HUES6 (cell line): ENCODE data around the gene GOLGA6L22.
"Not testable (repeated sequence)": the region's sequence is repeated elsewhere in the genome, so short reads cannot be mapped to it uniquely, and the experiment has no call there.

Source experiments
- H3K27ac ChIP-seq: 2 replicates; pipeline ENCODE4 v1.7.0; 2013; ENCODE audit warnings: low read depth, mild to moderate bottlenecking, low read length, inconsistent platforms
- H3K27me3 ChIP-seq: 2 replicates; pipeline ENCODE4 v1.6.1; 2013; ENCODE audit warnings: low read length; ENCODE audit not compliant: control insufficient read depth, insufficient read depth
- H3K36me3 ChIP-seq: 2 replicates; pipeline ENCODE4 v1.6.1; 2013; ENCODE audit warnings: low read length; ENCODE audit not compliant: control insufficient read depth, insufficient read depth
- H3K4me1 ChIP-seq: 2 replicates; pipeline ENCODE4 v1.6.1; 2013; ENCODE audit warnings: low read length; ENCODE audit not compliant: control insufficient read depth, insufficient read depth
- H3K4me3 ChIP-seq: 2 replicates; pipeline ENCODE4 v1.5.1; 2013; ENCODE audit warnings: low read depth, low read length
- H3K9ac ChIP-seq: one replicate; pipeline ENCODE4 v1.6.1; 2013; ENCODE audit warnings: mild to moderate bottlenecking, low read length
- H3K9me3 ChIP-seq: 2 replicates; pipeline ENCODE4 v1.6.1; 2013; ENCODE audit warnings: low read depth, low read length; ENCODE audit not compliant: control insufficient read depth, insufficient read depth

Gene GOLGA6L22, protein sequence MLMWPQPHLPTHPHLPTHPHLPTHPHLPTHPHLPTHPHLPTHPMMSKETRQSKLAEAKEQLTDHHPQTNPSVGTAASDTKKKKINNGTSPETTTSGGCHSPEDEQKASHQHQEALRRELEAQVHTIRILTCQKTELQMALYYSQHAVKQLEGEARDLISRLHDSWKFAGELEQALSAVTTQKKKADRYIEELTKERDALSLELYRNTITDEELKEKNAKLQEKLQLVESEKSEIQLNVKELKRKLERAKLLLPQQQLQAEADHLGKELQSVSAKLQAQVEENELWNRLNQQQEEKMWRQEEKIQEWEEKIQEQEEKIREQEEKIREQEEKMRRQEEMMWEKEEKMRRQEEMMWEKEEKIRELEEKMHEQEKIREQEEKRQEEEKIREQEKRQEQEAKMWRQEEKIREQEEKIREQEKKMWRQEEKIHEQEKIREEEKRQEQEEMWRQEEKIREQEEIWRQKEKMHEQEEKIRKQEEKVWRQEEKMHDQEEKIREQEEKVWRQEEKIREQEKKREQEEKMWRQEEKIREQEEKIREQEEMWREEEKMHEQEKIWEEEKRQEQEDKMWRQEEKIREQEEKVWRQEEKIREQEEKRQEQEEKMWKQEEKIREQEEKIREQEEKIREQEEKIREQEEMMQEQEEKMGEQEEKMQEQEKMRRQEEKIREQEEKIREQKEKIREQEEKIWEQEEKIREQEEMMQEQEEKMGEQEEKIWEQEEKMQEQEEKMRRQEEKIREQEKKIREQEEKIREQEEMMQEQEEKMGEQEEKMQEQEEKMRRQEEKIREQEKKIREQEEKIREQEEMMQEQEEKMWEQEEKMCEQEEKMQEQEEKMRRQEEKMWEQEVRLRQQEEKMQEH

GRCh38 chr15:22458603-22459002 is at the start of gene GOLGA6L22:
TSS of gene GOLGA6L22 (plus strand) at chr15:22458903. CDS start at chr15:22458994, 91 bp downstream.
- not testable (repeated sequence) for H3K4me3 ChIP-seq, H3K9me3 ChIP-seq, H3K27ac ChIP-seq, H3K4me1 ChIP-seq, H3K36me3 ChIP-seq, H3K9ac ChIP-seq, H3K27me3 ChIP-seq

- not testable (repeated sequence) for H3K4me1 ChIP-seq, H3K9me3 ChIP-seq, H3K36me3 ChIP-seq, H3K9ac ChIP-seq, H3K27ac ChIP-seq, H3K27me3 ChIP-seq, H3K4me3 ChIP-seq
Observed at GRCh38 chr15:22417288-22417687, 41.4 kb upstream of the GOLGA6L22 start.

DNA sequence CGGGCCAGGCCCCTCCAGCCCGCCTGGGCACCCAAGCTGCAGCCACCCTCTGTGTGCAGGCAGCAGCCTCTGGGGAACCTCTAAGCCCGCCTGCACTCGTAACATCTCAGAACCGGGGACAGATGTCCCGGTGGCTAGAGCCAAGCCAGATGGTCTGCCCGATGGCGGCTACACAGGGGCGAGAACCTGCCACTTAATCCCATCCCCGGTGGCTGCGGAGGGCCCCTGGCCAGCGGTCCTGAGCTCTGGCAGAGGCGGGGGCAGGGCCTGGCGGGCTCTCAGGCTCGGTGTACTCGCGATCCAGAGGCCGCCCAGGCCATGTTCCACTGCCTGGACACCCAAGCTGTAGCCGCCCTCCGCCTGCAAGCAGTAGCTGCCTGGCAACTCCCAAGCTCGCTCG is 40.9 kb upstream of the GOLGA6L22 start:
- not testable (repeated sequence) for H3K9me3 ChIP-seq, H3K9ac ChIP-seq, H3K36me3 ChIP-seq, H3K4me1 ChIP-seq, H3K27me3 ChIP-seq, H3K27ac ChIP-seq, H3K4me3 ChIP-seq

DNA sequence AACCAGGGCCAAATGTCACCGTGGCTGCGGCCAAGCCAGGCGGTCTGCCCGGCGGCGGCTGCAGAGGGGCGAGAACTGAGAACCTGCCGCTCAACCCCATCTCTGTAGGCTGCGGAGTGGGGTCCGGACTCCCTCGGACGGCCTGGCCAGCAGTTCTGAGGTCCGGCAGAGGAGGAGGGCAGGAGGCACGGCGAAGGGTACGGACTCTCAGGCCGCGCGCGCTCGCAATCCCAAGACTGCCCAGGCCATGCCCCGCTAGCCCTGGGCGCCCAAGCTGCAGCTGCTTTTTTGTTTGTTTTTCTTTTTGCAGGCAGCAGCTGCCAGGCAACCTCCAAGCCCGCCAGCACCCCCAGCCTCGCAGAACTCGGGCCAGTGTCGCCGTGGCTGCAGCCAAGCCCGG is 40.5 kb upstream of the GOLGA6L22 start:
- H3K36me3 ChIP-seq, H3K9ac ChIP-seq, H3K4me3 ChIP-seq, H3K27ac ChIP-seq, H3K4me1 ChIP-seq, H3K9me3 ChIP-seq, H3K27me3 ChIP-seq: not testable (repeated sequence)

- not testable (repeated sequence) for H3K4me3 ChIP-seq, H3K27me3 ChIP-seq, H3K36me3 ChIP-seq, H3K27ac ChIP-seq, H3K9ac ChIP-seq, H3K4me1 ChIP-seq, H3K9me3 ChIP-seq
Observed at GRCh38 chr15:22418666-22419065, 40.0 kb upstream of the GOLGA6L22 start.

GRCh38 chr15:22420340-22420739 is 38.4 kb upstream of the GOLGA6L22 start:
- H3K4me3 ChIP-seq, H3K27ac ChIP-seq, H3K9ac ChIP-seq, H3K27me3 ChIP-seq, H3K36me3 ChIP-seq, H3K4me1 ChIP-seq, H3K9me3 ChIP-seq: not testable (repeated sequence)

GRCh38 chr15:22429426-22429825 is 29.3 kb upstream of the GOLGA6L22 start:
- H3K4me1 ChIP-seq, H3K4me3 ChIP-seq, H3K27ac ChIP-seq, H3K36me3 ChIP-seq, H3K27me3 ChIP-seq, H3K9ac ChIP-seq, H3K9me3 ChIP-seq: not testable (repeated sequence)

DNA sequence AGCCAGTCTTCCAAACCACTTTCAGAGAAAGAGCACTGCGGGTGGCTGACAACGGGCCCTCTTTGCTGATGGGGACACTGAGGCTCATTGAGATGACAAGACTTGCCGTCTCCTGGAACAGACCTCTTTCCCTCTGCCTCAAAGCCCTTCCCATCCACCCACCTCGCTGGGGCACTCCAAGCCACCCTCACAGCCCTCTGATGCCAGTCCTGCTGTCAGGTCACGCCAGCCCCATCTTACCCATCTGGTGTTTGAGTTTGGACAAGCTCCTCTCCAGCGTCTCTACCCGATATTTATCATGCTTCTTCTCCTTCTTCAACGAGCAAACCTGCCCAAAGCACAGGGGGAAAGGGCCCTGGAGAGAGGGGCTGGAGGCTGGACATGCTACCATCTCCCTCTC is 27.0 kb upstream of the GOLGA6L22 start:
- H3K9ac ChIP-seq, H3K36me3 ChIP-seq, H3K9me3 ChIP-seq, H3K4me3 ChIP-seq, H3K27ac ChIP-seq, H3K27me3 ChIP-seq, H3K4me1 ChIP-seq: not testable (repeated sequence)

DNA sequence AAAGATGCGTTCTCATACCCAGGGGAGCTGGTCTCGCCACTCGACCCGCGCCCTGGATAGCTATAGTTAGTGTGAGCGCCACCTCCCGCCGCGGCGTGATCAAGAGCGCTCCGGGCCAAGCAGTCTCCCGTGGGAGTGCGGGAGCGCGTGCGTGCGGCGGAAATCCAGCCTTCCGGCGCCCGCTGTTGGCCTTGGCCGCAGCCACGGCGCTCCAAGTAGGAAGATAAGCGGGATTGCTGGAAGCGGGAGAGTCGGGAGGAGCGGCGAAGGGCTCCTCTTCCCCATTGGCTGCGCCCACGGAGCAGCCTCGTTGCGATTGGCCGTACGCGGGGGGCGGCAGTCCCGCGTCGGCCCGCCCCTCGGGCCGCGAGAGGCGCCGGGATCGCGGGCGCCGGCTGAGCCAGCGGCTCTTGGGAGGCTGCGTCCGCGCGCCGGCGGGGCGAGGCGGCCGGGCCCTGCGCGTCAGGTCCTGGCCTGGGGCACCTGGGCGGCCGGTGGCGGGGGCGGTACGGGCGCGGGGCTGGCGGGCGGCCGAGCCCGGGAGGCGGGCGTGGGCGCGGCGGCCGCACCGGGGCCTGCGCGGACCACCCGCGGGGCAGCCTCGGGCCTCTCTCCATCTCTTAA is 35.9 kb downstream of the GOLGA6L22 start:
- H3K27ac ChIP-seq, H3K4me1 ChIP-seq, H3K9me3 ChIP-seq, H3K9ac ChIP-seq, H3K27me3 ChIP-seq, H3K36me3 ChIP-seq: not testable (repeated sequence)
- H3K4me3 ChIP-seq: peak overlapping the region; percentile 56

DNA sequence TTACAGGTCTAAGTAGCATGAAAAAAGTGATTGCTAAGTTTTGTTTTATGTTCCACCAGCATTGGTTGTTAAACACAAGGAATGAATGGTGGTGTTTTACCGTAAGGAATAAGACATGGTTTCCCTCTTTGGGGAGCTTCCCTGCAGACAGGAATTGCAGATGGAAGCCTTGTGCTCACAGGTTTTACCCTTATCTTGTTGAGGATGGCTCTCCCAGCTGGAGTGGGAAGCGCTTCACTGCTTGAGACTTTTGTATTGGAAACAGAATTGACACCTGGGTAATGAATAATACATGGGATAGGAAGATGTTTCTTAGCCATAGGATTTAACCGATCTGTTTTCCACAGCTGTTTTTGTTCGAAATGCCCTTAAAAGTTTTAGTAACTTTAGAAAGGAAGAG is 38.5 kb downstream of the GOLGA6L22 start:
- H3K27ac ChIP-seq, H3K9ac ChIP-seq, H3K4me1 ChIP-seq, H3K27me3 ChIP-seq, H3K36me3 ChIP-seq, H3K9me3 ChIP-seq, H3K4me3 ChIP-seq: not testable (repeated sequence)

DNA sequence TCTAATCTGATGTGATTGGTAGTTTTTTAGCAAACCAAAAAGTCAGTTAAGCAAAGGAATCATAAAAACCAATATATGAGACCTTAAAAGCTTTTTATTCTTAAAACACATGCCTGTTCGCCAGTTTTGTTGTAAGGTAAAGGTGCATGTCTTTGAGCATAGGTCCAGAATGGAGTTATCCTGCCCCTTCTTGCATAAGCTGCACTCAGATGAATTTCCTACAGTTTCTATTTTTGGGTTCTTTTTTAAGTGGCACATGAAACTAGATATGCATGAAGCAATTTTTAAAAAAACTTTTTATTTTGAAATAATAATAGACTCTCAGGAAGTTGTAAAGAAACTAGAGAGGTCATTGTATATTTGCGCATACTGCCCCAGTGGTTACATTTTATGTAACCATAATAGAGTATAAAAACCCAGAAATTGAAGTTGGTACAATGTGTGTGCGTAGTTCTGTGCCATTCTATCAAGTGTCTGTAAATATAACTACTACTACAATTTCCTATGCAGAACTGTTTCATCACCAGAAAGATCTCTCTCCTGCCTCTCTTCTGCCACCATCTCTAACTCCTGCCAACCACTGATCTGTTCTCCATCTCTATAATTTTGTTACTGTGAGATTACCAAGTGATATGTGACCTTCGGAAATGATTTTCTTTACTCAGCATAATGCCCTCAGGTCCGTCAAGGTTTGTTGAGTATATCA is 39.7 kb downstream of the GOLGA6L22 start:
- not testable (repeated sequence) for H3K9ac ChIP-seq, H3K4me3 ChIP-seq, H3K36me3 ChIP-seq, H3K27ac ChIP-seq, H3K9me3 ChIP-seq, H3K4me1 ChIP-seq, H3K27me3 ChIP-seq
